ENCODE data around the gene XRCC6.
"Not testable (repeated sequence)": the region's sequence is repeated elsewhere in the genome, so short reads cannot be mapped to it uniquely, and the experiment has no call there.

Gene XRCC6

DNA sequence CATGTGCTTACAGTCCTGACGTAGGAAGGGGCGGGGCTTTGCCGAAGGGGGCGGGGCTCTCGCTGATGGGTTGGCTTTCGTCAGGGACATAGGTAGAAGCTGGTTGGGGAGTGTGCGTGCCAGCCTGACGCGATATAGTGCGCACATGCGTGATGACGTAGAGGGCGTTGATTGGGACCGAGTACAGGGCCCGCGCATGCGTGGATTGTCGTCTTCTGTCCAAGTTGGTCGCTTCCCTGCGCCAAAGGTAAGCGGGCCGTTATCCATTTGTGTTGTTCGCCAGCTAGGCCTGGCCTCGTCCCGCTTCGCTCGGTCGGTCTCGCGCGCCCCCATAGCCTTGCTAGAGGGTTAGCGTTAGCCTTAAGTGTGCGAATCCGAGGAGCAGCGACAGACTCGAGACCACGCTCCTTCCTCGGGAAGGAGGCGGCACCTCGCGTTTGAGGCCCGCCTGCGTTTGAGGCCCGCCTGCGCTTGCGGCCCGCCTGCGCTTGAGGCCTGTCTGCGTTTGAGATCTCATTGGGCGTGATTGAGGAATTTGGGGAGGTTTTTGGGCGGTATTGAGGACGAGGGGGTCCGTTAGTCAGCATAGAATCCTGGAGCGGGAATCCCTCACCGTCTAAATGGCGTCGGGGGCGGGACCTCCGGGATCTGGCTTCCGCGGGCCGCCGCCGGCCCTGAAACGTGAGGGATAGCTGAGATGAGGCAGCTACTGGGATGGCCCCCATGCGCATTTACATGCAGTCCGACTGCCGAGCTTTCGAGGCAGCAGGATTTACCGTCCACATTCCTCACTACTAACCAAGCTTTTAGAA lies at the start of gene XRCC6:
XRCC6 (plus strand) TSS at position 197 of the 812 bp plus-strand sequence. CDS start 710 bp downstream, outside the sequence.
- no peaks in the 10 kb centered on the region for H3K9me3 Mint-ChIP-seq

DNA sequence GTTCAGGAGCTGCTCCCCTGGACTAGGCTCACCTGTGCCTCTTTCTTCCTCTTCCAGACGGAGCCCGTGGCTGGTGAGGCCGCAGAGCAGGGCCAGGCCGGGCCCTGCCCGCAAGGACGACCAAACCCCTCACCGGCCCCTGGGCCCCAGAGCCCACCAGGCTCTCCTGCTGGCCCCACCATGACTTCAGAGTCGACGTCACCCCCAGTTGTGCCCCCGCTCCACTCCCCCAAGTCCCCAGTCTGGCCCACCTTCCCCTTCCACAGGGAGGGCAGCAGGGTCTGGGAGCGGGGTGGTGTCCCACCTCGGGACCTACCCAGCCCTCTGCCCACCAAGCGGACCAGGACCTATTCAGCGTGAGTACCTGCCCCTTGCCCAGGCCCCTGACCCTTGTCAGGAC lies 49.3 kb upstream of the XRCC6 start:
- Mint-ChIP-seq H3K4me1 (no peaks in the 10 kb centered on the region), H3K4me3 (no peak overlapping the region), H3K9me3 (no peaks in the 10 kb centered on the region), H3K36me3 (ENCODE audit: insufficient read depth) (no peaks in the 10 kb centered on the region), H3K27ac (ENCODE audit: low read depth) (no peak overlapping the region), H3K27me3 (no peaks in the 10 kb centered on the region)
- DNase-seq (ENCODE audit: low spot score in 2 of 2) (no peak), ATAC-seq (replicated peaks; ENCODE audit: extremely low read depth, poor library complexity, severe bottlenecking) (no peak)

More for the DNA sequence above, at the start of gene XRCC6:
- peaks cover 48% of the 10 kb centered on the region for H3K36me3 Mint-ChIP-seq (ENCODE audit: insufficient read depth)
- DNase-seq (ENCODE audit: low spot score in 2 of 2), result peak; percentile 100
- H3K4me3 Mint-ChIP-seq, result peak within 1 kb of the TSS; percentile 96
- no peaks in the 10 kb centered on the region for H3K27me3 Mint-ChIP-seq
- H3K27ac Mint-ChIP-seq (ENCODE audit: low read depth), result peak within 1 kb of the TSS; percentile 97
- ATAC-seq (replicated peaks; ENCODE audit: extremely low read depth, poor library complexity, severe bottlenecking), result peak; percentile 89
- H3K4me1 Mint-ChIP-seq, result peaks cover 32% of the 10 kb centered on the region

DNA sequence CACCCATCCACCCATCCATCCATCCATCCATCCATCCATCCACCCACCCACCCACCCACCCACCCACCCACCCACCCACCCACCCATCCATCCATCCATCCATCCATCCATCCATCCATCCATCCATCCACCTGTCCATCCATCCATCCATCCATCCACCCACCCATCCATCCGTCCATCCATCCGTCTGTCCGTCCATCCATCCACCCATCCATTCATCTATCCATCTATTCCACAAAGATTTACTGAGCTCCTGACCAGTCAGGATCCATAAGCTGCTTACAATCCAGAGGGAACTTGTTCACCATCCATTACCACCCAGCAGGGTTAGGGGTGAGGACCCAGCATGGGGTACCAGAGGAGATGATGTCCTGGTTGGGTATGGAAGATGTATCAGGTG lies 48.8 kb upstream of the XRCC6 start:
- not testable (repeated sequence) for H3K36me3 Mint-ChIP-seq (ENCODE audit: insufficient read depth); H3K9me3 Mint-ChIP-seq; DNase-seq (ENCODE audit: low spot score in 2 of 2); ATAC-seq (replicated peaks; ENCODE audit: extremely low read depth, poor library complexity, severe bottlenecking); H3K4me3 Mint-ChIP-seq; H3K4me1 Mint-ChIP-seq; H3K27ac Mint-ChIP-seq (ENCODE audit: low read depth); H3K27me3 Mint-ChIP-seq

- H3K4me3 Mint-ChIP-seq, result no peak overlapping the region
- H3K27ac Mint-ChIP-seq (ENCODE audit: low read depth), result no peak overlapping the region
- no peaks in the 10 kb centered on the region for H3K9me3 Mint-ChIP-seq
- no peak for ATAC-seq (replicated peaks; ENCODE audit: extremely low read depth, poor library complexity, severe bottlenecking)
- no peaks in the 10 kb centered on the region for H3K4me1 Mint-ChIP-seq
- H3K36me3 Mint-ChIP-seq (ENCODE audit: insufficient read depth), result peaks cover under 1% of the 10 kb centered on the region
- H3K27me3 Mint-ChIP-seq, result no peaks in the 10 kb centered on the region
- DNase-seq (ENCODE audit: low spot score in 2 of 2), result no peak
These were observed 47.4 kb upstream of the XRCC6 start for GRCh38 chr22:41573677-41574076.

DNA sequence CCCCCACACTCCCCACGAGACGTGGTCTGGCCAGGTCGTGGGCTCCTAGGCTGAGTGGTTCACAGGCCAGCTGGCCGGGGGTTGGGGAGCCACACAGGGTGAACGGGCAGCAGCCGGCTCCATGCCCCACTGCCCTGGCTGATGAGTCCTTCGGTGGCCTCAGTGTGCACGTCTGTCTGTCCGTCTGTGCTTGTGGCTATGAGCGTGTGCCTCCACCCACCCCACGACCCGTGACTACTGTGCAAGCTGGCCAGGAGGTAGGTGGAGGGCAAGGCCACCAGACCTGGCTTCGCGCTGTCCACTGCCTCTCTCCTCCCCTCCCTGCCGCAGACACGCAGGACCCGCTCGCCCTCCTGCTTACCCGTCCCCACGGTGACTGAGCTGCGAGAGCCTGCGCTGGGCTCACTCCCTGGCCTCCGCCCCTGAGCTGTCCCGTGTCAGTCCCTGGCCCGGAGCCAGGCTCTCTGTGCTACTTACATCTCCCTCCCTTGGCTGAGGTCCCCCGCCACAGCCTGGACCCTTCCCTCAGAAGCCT lies 46.2 kb upstream of the XRCC6 start:
- Mint-ChIP-seq H3K9me3 (no peaks in the 10 kb centered on the region), H3K27ac (ENCODE audit: low read depth) (no peak overlapping the region), H3K4me1 (no peaks in the 10 kb centered on the region), H3K27me3 (no peaks in the 10 kb centered on the region), H3K4me3 (no peak overlapping the region), H3K36me3 (ENCODE audit: insufficient read depth) (peaks cover 4% of the 10 kb centered on the region)
- no peak for DNase-seq (ENCODE audit: low spot score in 2 of 2)
- ATAC-seq (replicated peaks; ENCODE audit: extremely low read depth, poor library complexity, severe bottlenecking), result no peak

- ATAC-seq (replicated peaks; ENCODE audit: extremely low read depth, poor library complexity, severe bottlenecking) (no peak), DNase-seq (ENCODE audit: low spot score in 2 of 2) (no peak)
- H3K4me1 Mint-ChIP-seq, result no peaks in the 10 kb centered on the region
- H3K36me3 Mint-ChIP-seq (ENCODE audit: insufficient read depth), result peaks cover 6% of the 10 kb centered on the region
- H3K27me3 Mint-ChIP-seq, result no peaks in the 10 kb centered on the region
- H3K27ac Mint-ChIP-seq (ENCODE audit: low read depth), result no peak overlapping the region
- no peak overlapping the region for H3K4me3 Mint-ChIP-seq
- no peaks in the 10 kb centered on the region for H3K9me3 Mint-ChIP-seq
These were observed 45.6 kb upstream of the XRCC6 start for GRCh38 chr22:41575533-41575932.

- no peak for DNase-seq (ENCODE audit: low spot score in 2 of 2)
- no peak overlapping the region for H3K27ac Mint-ChIP-seq (ENCODE audit: low read depth)
- no peaks in the 10 kb centered on the region for H3K4me1 Mint-ChIP-seq
- no peaks in the 10 kb centered on the region for H3K27me3 Mint-ChIP-seq
- H3K36me3 Mint-ChIP-seq (ENCODE audit: insufficient read depth), result peaks cover 14% of the 10 kb centered on the region
- no peak overlapping the region for H3K4me3 Mint-ChIP-seq
- H3K9me3 Mint-ChIP-seq, result no peaks in the 10 kb centered on the region
- ATAC-seq (replicated peaks; ENCODE audit: extremely low read depth, poor library complexity, severe bottlenecking), result no peak
These were observed 44.2 kb upstream of the XRCC6 start for GRCh38 chr22:41576877-41577276.

DNA sequence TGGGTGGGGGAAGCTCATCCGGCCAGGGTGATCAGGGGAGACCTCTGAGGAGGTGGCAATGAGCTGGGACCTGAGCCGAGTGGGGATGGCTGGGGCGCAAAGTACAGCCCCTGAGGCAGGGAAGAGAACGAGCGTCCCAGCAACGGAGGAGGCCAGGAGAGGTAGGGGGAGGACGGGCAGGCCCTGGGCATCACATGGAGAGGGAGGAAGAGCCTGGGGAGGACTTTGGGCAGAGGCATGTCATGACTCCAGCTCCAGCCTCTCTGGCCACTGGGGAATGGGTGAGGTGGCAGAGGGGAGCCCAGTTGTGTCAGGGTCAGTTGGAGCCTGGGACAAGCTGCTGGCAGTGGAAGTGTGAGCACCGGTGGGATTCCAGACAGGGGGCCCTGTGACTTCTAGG lies 43.0 kb upstream of the XRCC6 start:
- H3K4me1 Mint-ChIP-seq, result peaks cover 5% of the 10 kb centered on the region
- H3K9me3 Mint-ChIP-seq, result no peaks in the 10 kb centered on the region
- H3K36me3 Mint-ChIP-seq (ENCODE audit: insufficient read depth), result peaks cover 18% of the 10 kb centered on the region
- ATAC-seq (replicated peaks; ENCODE audit: extremely low read depth, poor library complexity, severe bottlenecking) (no peak), DNase-seq (ENCODE audit: low spot score in 2 of 2) (no peak)
- H3K4me3 Mint-ChIP-seq, result no peak overlapping the region
- H3K27me3 Mint-ChIP-seq, result no peaks in the 10 kb centered on the region
- H3K27ac Mint-ChIP-seq (ENCODE audit: low read depth), result no peak overlapping the region

DNA sequence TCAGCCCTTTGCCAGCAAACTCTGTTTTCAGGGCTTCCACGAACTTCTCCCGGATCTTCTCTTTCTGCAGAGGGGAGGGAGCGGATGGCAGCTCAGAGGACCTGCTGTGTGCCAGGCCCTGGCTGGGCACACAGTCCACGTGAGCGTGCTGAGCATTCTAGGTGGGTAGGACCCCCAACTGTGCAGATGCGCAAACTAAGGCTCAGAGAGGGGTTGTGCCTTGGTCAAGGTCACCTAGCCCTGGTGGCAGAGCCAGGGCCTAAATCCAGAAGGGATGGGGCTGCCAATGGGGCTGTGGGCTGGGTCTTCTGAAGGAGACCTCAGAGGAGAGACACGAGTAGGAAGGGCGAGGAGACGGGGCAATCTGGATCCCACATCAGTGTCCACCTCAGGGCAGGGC lies 42.3 kb upstream of the XRCC6 start:
- no peak overlapping the region for H3K27ac Mint-ChIP-seq (ENCODE audit: low read depth)
- peaks cover 20% of the 10 kb centered on the region for H3K36me3 Mint-ChIP-seq (ENCODE audit: insufficient read depth)
- no peak overlapping the region for H3K4me3 Mint-ChIP-seq
- no peak for ATAC-seq (replicated peaks; ENCODE audit: extremely low read depth, poor library complexity, severe bottlenecking)
- no peak for DNase-seq (ENCODE audit: low spot score in 2 of 2)
- H3K9me3 Mint-ChIP-seq, result no peaks in the 10 kb centered on the region
- H3K4me1 Mint-ChIP-seq, result peaks cover 5% of the 10 kb centered on the region
- no peaks in the 10 kb centered on the region for H3K27me3 Mint-ChIP-seq

DNA sequence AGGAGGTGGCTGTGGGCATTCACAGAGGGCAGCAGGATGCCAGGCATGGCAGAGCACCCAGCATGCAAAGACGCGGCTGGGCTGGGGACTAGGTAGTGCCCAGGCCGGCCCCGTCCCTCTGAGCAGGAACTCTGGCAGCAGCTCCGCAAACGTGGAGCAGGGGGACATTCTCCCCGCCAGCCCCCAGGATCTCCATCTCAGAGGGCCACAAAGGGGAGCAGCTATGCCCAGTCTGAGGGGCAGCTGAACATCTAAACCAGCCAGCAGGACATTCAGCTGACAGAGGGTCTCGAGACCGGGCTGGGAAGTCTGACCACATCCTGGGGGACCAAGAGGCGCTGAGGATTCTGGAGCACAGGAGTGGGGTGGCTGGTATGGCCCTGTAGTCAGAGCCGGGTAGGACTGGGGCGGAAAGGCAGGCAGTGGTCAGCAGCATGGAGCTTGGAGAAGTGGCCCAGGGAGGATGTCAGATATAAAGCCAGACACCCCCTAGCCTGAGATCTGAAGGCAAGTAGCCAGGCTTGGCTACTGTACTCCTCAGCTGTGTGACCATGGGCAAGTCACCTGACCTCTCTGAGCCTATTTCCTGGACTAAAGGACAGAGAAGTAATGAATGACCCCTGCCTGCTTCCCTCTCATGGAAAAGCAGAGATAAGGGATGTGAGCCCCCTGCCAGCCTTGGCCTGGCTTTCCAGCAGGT lies 41.6 kb upstream of the XRCC6 start:
- Mint-ChIP-seq H3K27me3 (no peaks in the 10 kb centered on the region), H3K9me3 (no peaks in the 10 kb centered on the region), H3K27ac (ENCODE audit: low read depth) (no peak overlapping the region), H3K36me3 (ENCODE audit: insufficient read depth) (peaks cover 22% of the 10 kb centered on the region), H3K4me3 (no peak overlapping the region), H3K4me1 (peaks cover 8% of the 10 kb centered on the region)
- ATAC-seq (replicated peaks; ENCODE audit: extremely low read depth, poor library complexity, severe bottlenecking) (no peak), DNase-seq (ENCODE audit: low spot score in 2 of 2) (no peak)

DNA sequence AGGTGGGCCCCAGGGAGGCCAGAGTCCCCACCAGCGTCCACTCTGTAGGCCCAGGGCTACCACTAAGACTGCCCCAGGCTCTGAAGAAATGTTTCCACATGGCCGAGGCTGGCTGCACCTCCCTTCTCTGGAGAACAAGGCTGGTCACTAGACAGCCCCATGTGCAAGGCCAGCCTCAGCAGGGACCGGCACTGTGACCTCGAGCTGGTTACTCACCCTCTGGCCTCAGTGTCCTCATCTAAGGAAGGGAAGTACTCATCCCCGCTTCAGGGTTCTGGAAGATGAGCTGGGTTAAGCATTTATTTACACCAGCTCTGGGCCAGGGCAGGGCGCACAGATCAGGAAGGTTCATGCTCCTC lies 41.1 kb upstream of the XRCC6 start:
- ATAC-seq (replicated peaks; ENCODE audit: extremely low read depth, poor library complexity, severe bottlenecking) (no peak), DNase-seq (ENCODE audit: low spot score in 2 of 2) (no peak)
- Mint-ChIP-seq H3K4me3 (no peak overlapping the region), H3K36me3 (ENCODE audit: insufficient read depth) (peaks cover 24% of the 10 kb centered on the region), H3K27ac (ENCODE audit: low read depth) (no peak overlapping the region), H3K27me3 (no peaks in the 10 kb centered on the region), H3K9me3 (no peaks in the 10 kb centered on the region), H3K4me1 (peaks cover 13% of the 10 kb centered on the region)

- Mint-ChIP-seq H3K27ac (ENCODE audit: low read depth) (no peak overlapping the region), H3K9me3 (no peaks in the 10 kb centered on the region), H3K4me1 (peaks cover 19% of the 10 kb centered on the region), H3K4me3 (no peak overlapping the region), H3K36me3 (ENCODE audit: insufficient read depth) (peaks cover 24% of the 10 kb centered on the region), H3K27me3 (no peaks in the 10 kb centered on the region)
- DNase-seq (ENCODE audit: low spot score in 2 of 2), result no peak
- ATAC-seq (replicated peaks; ENCODE audit: extremely low read depth, poor library complexity, severe bottlenecking), result no peak
These were observed 38.4 kb upstream of the XRCC6 start for GRCh38 chr22:41582694-41583093.

- DNase-seq (ENCODE audit: low spot score in 2 of 2), result no peak
- no peak overlapping the region for H3K27ac Mint-ChIP-seq (ENCODE audit: low read depth)
- ATAC-seq (replicated peaks; ENCODE audit: extremely low read depth, poor library complexity, severe bottlenecking), result no peak
- no peak overlapping the region for H3K4me3 Mint-ChIP-seq
- H3K4me1 Mint-ChIP-seq, result peaks cover 36% of the 10 kb centered on the region
- no peaks in the 10 kb centered on the region for H3K9me3 Mint-ChIP-seq
- H3K27me3 Mint-ChIP-seq, result no peaks in the 10 kb centered on the region
- peaks cover 24% of the 10 kb centered on the region for H3K36me3 Mint-ChIP-seq (ENCODE audit: insufficient read depth)
These were observed 36.2 kb upstream of the XRCC6 start for GRCh38 chr22:41584881-41585280.

Data from central memory CD8-positive, alpha-beta T cell (primary cell).